ENCODE data around the gene GTSE1. TPM values are rescaled to one million over a fixed set of nuclear protein-coding genes. Genes with fewer than 3 reads are reported as not detected.

GTSE1 gene
- total and polyA plus RNA-seq, 4 donors: 0.55 to 1.5 (median 0.91) TPM

- 95% methylated on average over 12 of the region's 12 CpGs for WGBS, 2 donors
- ATAC-seq (ENCODE audit: low FRiP score): no peak
- H3K4me3 ChIP-seq (ENCODE audit: low read length in 2 of 2): no peak overlapping the region
Measured at GRCh38 chr22:46272762-46273431, 23.8 kb upstream of the GTSE1 start.

GRCh38 chr22:46273432-46274148 lies 23.1 kb upstream of the GTSE1 start:
- Histone ChIP-seq H3K36me3 (ENCODE audit: control insufficient read depth in 1 of 2, insufficient read depth in 2 of 2, low read length in 1 of 2) (peaks cover 0 to 9% of the 10 kb centered on the region in 2 donors), H3K4me1 (ENCODE audit: control insufficient read depth in 1 of 2, insufficient read depth in 2 of 2, low read length in 2 of 2) (no peaks in the 10 kb centered on the region), H3K27ac (ENCODE audit: low read depth in 1 of 2, low read length in 2 of 2) (no peak overlapping the region), H3K9me3 (ENCODE audit: control insufficient read depth, low read length) (no peaks in the 10 kb centered on the region), H3K4me3 (ENCODE audit: low read length in 2 of 2) (no peak overlapping the region), H3K27me3 (ENCODE audit: control insufficient read depth in 1 of 2, insufficient read depth in 2 of 2, low read length in 1 of 2) (no peaks in the 10 kb centered on the region)
- no peak for ATAC-seq (ENCODE audit: low FRiP score)
- intact Hi-C loops (cut with DNase I): no loop called here
- DNase-seq: peak in 1 of 2 donors; percentile 57
- 90 to 92% methylated on average over 12 of the region's 12 CpGs for WGBS, 2 donors

More at GRCh38 chr22:46272762-46273431, 23.8 kb upstream of the GTSE1 start:
- Histone ChIP-seq H3K9me3 (ENCODE audit: control insufficient read depth, low read length) (no peaks in the 10 kb centered on the region), H3K4me1 (ENCODE audit: control insufficient read depth in 1 of 2, insufficient read depth in 2 of 2, low read length in 2 of 2) (no peaks in the 10 kb centered on the region), H3K36me3 (ENCODE audit: control insufficient read depth in 1 of 2, insufficient read depth in 2 of 2, low read length in 1 of 2) (peaks cover 0 to 5% of the 10 kb centered on the region in 2 donors), H3K27ac (ENCODE audit: low read depth in 1 of 2, low read length in 2 of 2) (no peak overlapping the region), H3K27me3 (ENCODE audit: control insufficient read depth in 1 of 2, insufficient read depth in 2 of 2, low read length in 1 of 2) (no peaks in the 10 kb centered on the region)
- peak in 1 of 2 donors; percentile 58 for DNase-seq
- intact Hi-C loops (cut with DNase I): no loop called here

GRCh38 chr22:46274381-46274780 lies 22.3 kb upstream of the GTSE1 start:
- peaks cover 0 to 16% of the 10 kb centered on the region in 2 donors for H3K36me3 ChIP-seq (ENCODE audit: control insufficient read depth in 1 of 2, insufficient read depth in 2 of 2, low read length in 1 of 2)
- no peak for ATAC-seq (ENCODE audit: low FRiP score)
- WGBS, 2 donors: 95 to 97% methylated on average over 8 of the region's 8 CpGs
- H3K4me3 ChIP-seq (ENCODE audit: low read length in 2 of 2): no peak overlapping the region
- H3K4me1 ChIP-seq (ENCODE audit: control insufficient read depth in 1 of 2, insufficient read depth in 2 of 2, low read length in 2 of 2): no peaks in the 10 kb centered on the region
- DNase-seq: peak in 1 of 2 donors; percentile 51
- H3K27ac ChIP-seq (ENCODE audit: low read depth in 1 of 2, low read length in 2 of 2): no peak overlapping the region
- intact Hi-C loops (cut with DNase I): no loop called here
- no peaks in the 10 kb centered on the region for H3K9me3 ChIP-seq (ENCODE audit: control insufficient read depth, low read length)
- H3K27me3 ChIP-seq (ENCODE audit: control insufficient read depth in 1 of 2, insufficient read depth in 2 of 2, low read length in 1 of 2): no peaks in the 10 kb centered on the region

GRCh38 chr22:46275455-46276122 lies 21.1 kb upstream of the GTSE1 start:
- 67 to 73% methylated on average over 3 of the region's 3 CpGs for WGBS, 2 donors
- intact Hi-C loops (cut with DNase I): no loop called here

GRCh38 chr22:46276563-46276962 lies 20.1 kb upstream of the GTSE1 start:
- intact Hi-C loops (cut with DNase I): no loop called here
- Histone ChIP-seq H3K9me3 (ENCODE audit: control insufficient read depth, low read length) (no peaks in the 10 kb centered on the region), H3K27ac (ENCODE audit: low read depth in 1 of 2, low read length in 2 of 2) (no peak overlapping the region), H3K4me3 (ENCODE audit: low read length in 2 of 2) (no peak overlapping the region), H3K27me3 (ENCODE audit: control insufficient read depth in 1 of 2, insufficient read depth in 2 of 2, low read length in 1 of 2) (no peaks in the 10 kb centered on the region), H3K36me3 (ENCODE audit: control insufficient read depth in 1 of 2, insufficient read depth in 2 of 2, low read length in 1 of 2) (peaks cover 0 to 18% of the 10 kb centered on the region in 2 donors), H3K4me1 (ENCODE audit: control insufficient read depth in 1 of 2, insufficient read depth in 2 of 2, low read length in 2 of 2) (no peaks in the 10 kb centered on the region)
- DNase-seq (no peak), ATAC-seq (ENCODE audit: low FRiP score) (no peak)
- WGBS, 2 donors: 92 to 97% methylated on average over 7 of the region's 7 CpGs

More at GRCh38 chr22:46275455-46276122, 21.1 kb upstream of the GTSE1 start:
- Histone ChIP-seq H3K4me1 (ENCODE audit: control insufficient read depth in 1 of 2, insufficient read depth in 2 of 2, low read length in 2 of 2) (no peaks in the 10 kb centered on the region), H3K27me3 (ENCODE audit: control insufficient read depth in 1 of 2, insufficient read depth in 2 of 2, low read length in 1 of 2) (no peaks in the 10 kb centered on the region), H3K27ac (ENCODE audit: low read depth in 1 of 2, low read length in 2 of 2) (no peak overlapping the region), H3K9me3 (ENCODE audit: control insufficient read depth, low read length) (no peaks in the 10 kb centered on the region), H3K4me3 (ENCODE audit: low read length in 2 of 2) (no peak overlapping the region), H3K36me3 (ENCODE audit: control insufficient read depth in 1 of 2, insufficient read depth in 2 of 2, low read length in 1 of 2) (peaks cover 0 to 16% of the 10 kb centered on the region in 2 donors)
- DNase-seq: peak in 1 of 2 donors; percentile 9
- no peak for ATAC-seq (ENCODE audit: low FRiP score)

- WGBS, 2 donors: 91 to 95% methylated on average over 22 of the region's 22 CpGs
- DNase-seq (no peak), ATAC-seq (ENCODE audit: low FRiP score) (no peak)
- Histone ChIP-seq H3K4me1 (ENCODE audit: control insufficient read depth in 1 of 2, insufficient read depth in 2 of 2, low read length in 2 of 2) (no peaks in the 10 kb centered on the region), H3K9me3 (ENCODE audit: control insufficient read depth, low read length) (no peaks in the 10 kb centered on the region), H3K27me3 (ENCODE audit: control insufficient read depth in 1 of 2, insufficient read depth in 2 of 2, low read length in 1 of 2) (no peaks in the 10 kb centered on the region), H3K27ac (ENCODE audit: low read depth in 1 of 2, low read length in 2 of 2) (no peak overlapping the region), H3K36me3 (ENCODE audit: control insufficient read depth in 1 of 2, insufficient read depth in 2 of 2, low read length in 1 of 2) (peaks cover 0 to 25% of the 10 kb centered on the region in 2 donors), H3K4me3 (ENCODE audit: low read length in 2 of 2) (no peak overlapping the region)
- intact Hi-C loops (cut with DNase I): no loop called here
Measured at GRCh38 chr22:46278656-46279645, 17.7 kb upstream of the GTSE1 start.

- 92 to 94% methylated on average over 12 of the region's 12 CpGs for WGBS, 2 donors
- no peak for DNase-seq
- intact Hi-C loops (cut with DNase I): no loop called here
- Histone ChIP-seq H3K36me3 (ENCODE audit: control insufficient read depth in 1 of 2, insufficient read depth in 2 of 2, low read length in 1 of 2) (peaks cover 0 to 23% of the 10 kb centered on the region in 2 donors), H3K4me3 (ENCODE audit: low read length in 2 of 2) (no peak overlapping the region), H3K9me3 (ENCODE audit: control insufficient read depth, low read length) (no peaks in the 10 kb centered on the region), H3K4me1 (ENCODE audit: control insufficient read depth in 1 of 2, insufficient read depth in 2 of 2, low read length in 2 of 2) (no peaks in the 10 kb centered on the region), H3K27me3 (ENCODE audit: control insufficient read depth in 1 of 2, insufficient read depth in 2 of 2, low read length in 1 of 2) (no peaks in the 10 kb centered on the region), H3K27ac (ENCODE audit: low read depth in 1 of 2, low read length in 2 of 2) (no peak overlapping the region)
- no peak for ATAC-seq (ENCODE audit: low FRiP score)
Measured at GRCh38 chr22:46280063-46280817, 16.4 kb upstream of the GTSE1 start.
